GM19468 (cell line): Measurements from ENCODE around the gene CIPC.

ENCODE experiments used
- ATAC-seq: cut with Tn5 transposase; IDR thresholded peaks from one replicate; pipeline ENCODE4 v1.9.1; 2021; ENCODE audit warnings: mild to moderate bottlenecking, moderate library complexity, moderate number of reproducible peaks; ENCODE audit not compliant: unreplicated experiment; ENCODE audit errors: extremely low read depth

Gene CIPC

GRCh38 chr14:77144412-77145115 lies 46.5 kb downstream of the CIPC start:
- no peak for ATAC-seq

- no peak for ATAC-seq
Measured at GRCh38 chr14:77145975-77146740, 48.1 kb downstream of the CIPC start.

GRCh38 chr14:77148510-77149231 lies 50.6 kb downstream of the CIPC start:
- ATAC-seq, result no peak

- no peak for ATAC-seq
Measured at GRCh38 chr14:77151245-77151644, 53.2 kb downstream of the CIPC start.

GRCh38 chr14:77151918-77152588 lies 54.0 kb downstream of the CIPC start:
- no peak for ATAC-seq

GRCh38 chr14:77153802-77154201 lies 55.7 kb downstream of the CIPC start:
- no peak for ATAC-seq

- ATAC-seq, result no peak
Measured at GRCh38 chr14:77154421-77154820, 56.4 kb downstream of the CIPC start.

- ATAC-seq, result no peak
Measured at GRCh38 chr14:77155083-77155482, 57.0 kb downstream of the CIPC start.

GRCh38 chr14:77157740-77158139 lies 59.7 kb downstream of the CIPC start:
- ATAC-seq, result no peak

- ATAC-seq, result no peak
Measured at GRCh38 chr14:77158175-77158881, 60.3 kb downstream of the CIPC start.

GRCh38 chr14:77158882-77159255 lies 60.8 kb downstream of the CIPC start:
- no peak for ATAC-seq

- no peak for ATAC-seq
Measured at GRCh38 chr14:77161011-77161410, 63.0 kb downstream of the CIPC start.
